Activated naive CD8-positive, alpha-beta T cell treated with anti-CD3 and anti-CD28 coated beads, Interleukin-2, amount 10 ng/mL, durations not matched to agents 7 days and 5 days (primary cell): ENCODE results near the gene TBXA2R. TPM values are rescaled to one million over a fixed set of nuclear protein-coding genes. Genes with fewer than 3 reads are reported as not detected.

Experiments
- ATAC-seq: fragments of 150-1000 bp; cut with Tn5 transposase; one replicate; pipeline ENCODE4 v1.10.0; 2021; ENCODE audit warnings: low read depth, moderate library complexity
- POLR2A ChIA-PET: fragments of 350-600 bp; sonication (Branson Sonifier 250); formaldehyde crosslinking; loops from one replicate; lab custom pipeline; 2021; ENCODE audit warnings: antibody characterized with exemption; lab: Charles Lee
- DNase-seq: peaks from one replicate; pipeline ENCODE4 v3.0.0; 2021
- H3K27ac Mint-ChIP-seq: one replicate; pipeline ENCODE4 v1.8.0; 2022; ENCODE audit warnings: mild to moderate bottlenecking, mixed read lengths
- H3K27me3 Mint-ChIP-seq: one replicate; pipeline ENCODE4 v1.8.0; 2022; ENCODE audit warnings: mild to moderate bottlenecking, moderate library complexity, mixed read lengths
- H3K36me3 Mint-ChIP-seq: one replicate; pipeline ENCODE4 v1.8.0; 2021; ENCODE audit warnings: mild to moderate bottlenecking, mixed read lengths
- H3K4me1 Mint-ChIP-seq: one replicate; pipeline ENCODE4 v1.8.0; 2021; ENCODE audit warnings: mixed read lengths
- H3K4me3 Mint-ChIP-seq: one replicate; pipeline ENCODE4 v1.8.0; 2022; ENCODE audit warnings: mild to moderate bottlenecking, moderate library complexity, mixed read lengths
- H3K9me3 Mint-ChIP-seq: one replicate; pipeline ENCODE4 v1.8.0; 2021; ENCODE audit warnings: mixed read lengths
- total RNA-seq, 2 experiments: library from RNA; stranded (reverse); gene quantifications; one replicate each; pipeline ENCODE4 v1.2.3, GENCODE V29; 2021

Gene TBXA2R
- total RNA-seq, 2 experiments from 2014 or later, result 1.7 to 2.1 TPM

DNA sequence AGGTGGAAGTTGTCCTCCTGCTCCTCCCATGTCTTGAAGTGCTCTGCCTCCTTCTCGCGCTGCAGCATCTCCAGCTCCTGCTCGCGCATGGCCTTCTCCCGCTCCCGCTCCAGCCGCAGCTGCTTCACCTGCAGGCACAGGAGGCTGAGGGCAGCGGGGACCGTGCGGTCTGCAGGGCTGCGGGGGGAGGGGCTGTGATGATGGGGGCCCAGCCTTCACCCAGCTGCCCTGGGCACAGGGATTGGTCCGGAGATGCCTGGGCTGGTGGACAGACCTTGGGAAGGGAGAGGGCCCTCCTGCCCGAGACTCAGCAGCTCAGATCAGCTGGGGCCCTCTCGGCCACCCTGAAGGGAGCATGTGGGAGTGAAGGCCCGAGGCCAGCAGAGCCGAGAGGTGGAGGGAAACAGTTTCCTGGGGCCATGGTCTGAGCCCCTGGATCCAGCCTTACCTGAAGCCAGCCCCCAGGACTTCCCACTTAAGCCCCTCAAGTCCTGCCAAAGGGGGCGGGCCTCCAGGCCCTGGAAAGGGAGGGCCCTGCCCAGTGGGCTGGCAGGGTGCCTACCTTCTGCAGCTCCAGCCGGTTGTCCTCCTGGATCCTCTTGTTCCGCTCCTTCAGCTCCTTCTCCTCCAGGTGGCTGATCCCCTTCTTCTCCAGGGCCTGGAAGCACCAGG, 13.6 kb upstream of the TBXA2R start:
- Mint-ChIP-seq H3K36me3 (peaks cover under 1% of the 10 kb centered on the region), H3K4me1 (peaks cover 13% of the 10 kb centered on the region), H3K4me3 (no peak overlapping the region), H3K27ac (no peak overlapping the region), H3K9me3 (no peaks in the 10 kb centered on the region), H3K27me3 (no peaks in the 10 kb centered on the region)
- DNase-seq (no peak), ATAC-seq (no peak)
- POLR2A ChIA-PET, result no interaction called here

DNA sequence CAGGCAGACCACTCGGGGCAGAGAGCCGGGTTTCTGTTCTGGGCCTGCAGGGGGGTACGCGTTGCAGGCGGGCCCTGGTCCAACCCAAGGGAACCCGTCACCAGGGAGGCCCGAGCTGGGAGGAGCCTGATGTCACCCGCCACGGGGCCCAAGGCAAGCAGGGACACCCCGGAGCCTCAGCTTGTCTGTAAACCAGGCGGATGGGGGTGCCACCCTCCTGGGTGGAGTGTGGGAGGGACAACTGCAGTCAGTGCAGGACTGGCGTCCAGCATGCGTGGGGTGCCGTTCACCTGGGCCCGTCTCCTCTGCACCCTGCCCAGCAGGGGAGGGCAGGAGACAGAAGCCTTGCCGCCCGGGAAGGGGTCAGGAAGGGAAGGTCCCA, 12.9 kb upstream of the TBXA2R start:
- H3K27me3 Mint-ChIP-seq, result no peaks in the 10 kb centered on the region
- no peak overlapping the region for H3K4me3 Mint-ChIP-seq
- POLR2A ChIA-PET, result no interaction called here
- H3K9me3 Mint-ChIP-seq, result no peaks in the 10 kb centered on the region
- no peak overlapping the region for H3K27ac Mint-ChIP-seq
- peaks cover 1% of the 10 kb centered on the region for H3K36me3 Mint-ChIP-seq
- DNase-seq (no peak), ATAC-seq (no peak)
- peaks cover 13% of the 10 kb centered on the region for H3K4me1 Mint-ChIP-seq

- DNase-seq, result no peak
- Mint-ChIP-seq H3K27me3 (no peaks in the 10 kb centered on the region), H3K4me3 (no peak overlapping the region), H3K9me3 (no peaks in the 10 kb centered on the region), H3K4me1 (peaks cover 7% of the 10 kb centered on the region), H3K27ac (no peak overlapping the region), H3K36me3 (peaks cover 1% of the 10 kb centered on the region)
- POLR2A ChIA-PET, result no interaction called here
- no peak for ATAC-seq
These were observed 12.3 kb upstream of the TBXA2R start for GRCh38 chr19:3618811-3619630.

DNA sequence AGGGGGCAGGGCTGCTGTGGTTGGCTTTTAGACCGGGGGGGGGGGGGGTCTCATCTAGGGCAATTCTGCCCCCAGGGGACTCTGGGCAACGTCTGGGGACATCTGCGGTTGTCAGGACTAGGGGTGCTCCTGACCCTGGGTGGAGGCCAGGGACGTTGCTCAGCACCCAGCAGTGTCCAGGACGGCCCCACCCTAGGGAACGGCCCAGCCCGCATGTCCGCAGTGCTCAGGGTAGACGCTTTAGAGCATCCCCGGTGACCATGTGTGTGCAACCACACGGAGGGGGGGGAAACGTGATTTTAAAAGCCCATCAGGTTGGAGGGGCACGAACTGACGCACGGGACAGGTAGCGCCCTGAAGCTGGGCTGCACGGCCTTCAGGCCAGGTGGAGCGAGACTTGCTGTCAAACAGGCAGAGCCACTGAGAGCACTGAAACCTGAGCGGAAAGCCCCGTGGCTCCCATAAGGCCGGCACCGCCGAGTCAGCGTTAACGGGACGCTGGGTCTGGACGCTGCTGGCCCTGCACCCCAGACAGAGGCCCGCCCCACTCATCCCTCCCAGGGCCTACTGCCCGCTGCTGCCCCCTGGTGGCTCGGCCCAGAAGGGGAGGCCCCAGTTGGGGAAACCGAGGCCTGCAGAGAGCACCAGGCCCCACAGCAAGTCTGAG, 11.6 kb upstream of the TBXA2R start:
- Mint-ChIP-seq H3K27me3 (no peaks in the 10 kb centered on the region), H3K4me1 (peaks cover 7% of the 10 kb centered on the region), H3K36me3 (peaks cover 1% of the 10 kb centered on the region), H3K9me3 (no peaks in the 10 kb centered on the region), H3K27ac (no peak overlapping the region), H3K4me3 (no peak overlapping the region)
- DNase-seq (peak; percentile 74), ATAC-seq (peak; percentile 48)
- POLR2A ChIA-PET, result no interaction called here

GRCh38 chr19:3617463-3617862, 10.8 kb upstream of the TBXA2R start:
- no peaks in the 10 kb centered on the region for H3K27me3 Mint-ChIP-seq
- peaks cover 1% of the 10 kb centered on the region for H3K36me3 Mint-ChIP-seq
- ATAC-seq (peak; percentile 57), DNase-seq (no peak)
- peak overlapping the region; percentile 13 for H3K4me3 Mint-ChIP-seq
- POLR2A ChIA-PET, result no interaction called here
- peak overlapping the region; percentile 56 for H3K27ac Mint-ChIP-seq
- H3K9me3 Mint-ChIP-seq, result no peaks in the 10 kb centered on the region
- peaks cover 7% of the 10 kb centered on the region for H3K4me1 Mint-ChIP-seq

DNA sequence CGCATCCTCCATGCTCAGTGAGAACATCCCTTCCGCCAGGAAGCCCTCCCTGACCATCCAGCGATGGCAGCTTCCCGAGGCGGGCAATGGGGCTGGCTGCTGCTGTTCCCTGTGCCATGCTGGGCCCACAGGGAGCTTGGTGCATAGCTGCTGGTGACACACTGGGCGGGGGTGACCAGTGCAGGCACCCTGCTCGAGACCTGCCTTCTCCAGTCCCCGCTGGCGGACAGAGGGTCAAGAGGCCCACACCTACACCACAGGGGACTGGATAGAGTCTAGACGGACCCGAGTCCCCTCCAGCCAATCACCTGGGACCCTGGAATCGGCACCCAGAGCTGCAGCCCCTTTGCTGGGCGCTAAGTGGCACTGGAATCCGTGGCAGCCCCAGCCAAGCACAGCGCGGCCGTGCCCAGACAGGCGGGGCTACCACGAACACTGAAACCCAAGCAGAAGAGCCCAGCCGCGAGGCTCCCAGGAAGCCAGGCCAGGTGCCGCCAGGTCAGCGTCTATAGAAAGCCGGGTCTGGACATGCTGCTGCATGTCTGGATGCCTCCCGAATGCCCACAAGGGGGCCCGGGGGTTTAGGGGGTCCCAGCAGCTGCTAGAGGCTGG, 9.0 kb upstream of the TBXA2R start:
- DNase-seq (no peak), ATAC-seq (no peak)
- Mint-ChIP-seq H3K27ac (no peak overlapping the region), H3K36me3 (peaks cover 5% of the 10 kb centered on the region), H3K4me3 (no peak overlapping the region), H3K4me1 (peaks cover 7% of the 10 kb centered on the region), H3K27me3 (no peaks in the 10 kb centered on the region), H3K9me3 (no peaks in the 10 kb centered on the region)
- POLR2A ChIA-PET, result no interaction called here

- ATAC-seq (no peak), DNase-seq (no peak)
- Mint-ChIP-seq H3K9me3 (no peaks in the 10 kb centered on the region), H3K27ac (no peak overlapping the region), H3K4me1 (peaks cover 7% of the 10 kb centered on the region), H3K4me3 (no peak overlapping the region), H3K27me3 (no peaks in the 10 kb centered on the region), H3K36me3 (peaks cover 5% of the 10 kb centered on the region)
- POLR2A ChIA-PET, result no interaction called here
These were observed 8.3 kb upstream of the TBXA2R start for GRCh38 chr19:3614858-3615505.

DNA sequence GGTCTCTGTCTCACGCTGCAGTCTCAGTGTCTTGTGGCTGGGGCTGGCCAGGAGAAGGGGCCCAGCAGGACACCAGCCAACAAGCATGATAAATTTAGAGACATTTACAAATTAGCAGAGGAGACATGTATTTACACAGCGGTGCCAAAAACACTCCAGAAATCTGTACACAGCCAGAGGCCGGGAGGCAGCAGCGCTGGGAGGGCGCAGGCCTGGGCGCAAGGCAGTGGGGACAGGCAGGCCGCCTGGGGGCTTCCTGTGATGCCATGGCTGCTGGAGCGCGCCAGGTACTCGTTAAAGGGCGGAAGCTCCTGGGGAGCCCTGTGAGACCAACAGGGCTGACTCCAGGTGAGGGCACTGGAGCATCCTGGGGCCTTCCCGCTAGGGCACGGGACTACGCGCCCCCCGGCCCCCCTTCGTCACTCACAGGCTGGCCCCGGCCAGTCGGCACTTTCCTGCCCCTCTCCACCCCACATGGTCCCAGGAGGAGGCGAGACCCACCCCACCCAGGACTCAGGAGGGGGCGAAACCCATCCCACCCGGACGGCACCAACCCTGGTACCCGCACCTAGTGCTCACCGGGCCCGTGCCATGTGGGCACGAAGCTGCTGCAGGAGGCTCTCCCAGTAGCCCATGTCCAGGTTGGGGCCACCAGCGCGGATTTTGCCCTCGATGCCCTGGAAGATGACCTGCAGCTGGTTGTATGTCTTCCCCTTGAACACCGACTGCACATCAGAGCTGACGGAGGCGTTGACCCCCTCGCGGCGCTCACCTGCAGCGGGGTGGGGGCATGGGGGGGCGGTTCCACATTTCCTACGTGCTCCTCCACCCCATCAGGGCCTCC, 7.4 kb upstream of the TBXA2R start:
- Mint-ChIP-seq H3K4me3 (no peak overlapping the region), H3K27me3 (no peaks in the 10 kb centered on the region), H3K9me3 (no peaks in the 10 kb centered on the region), H3K4me1 (peaks cover 7% of the 10 kb centered on the region), H3K27ac (no peak overlapping the region), H3K36me3 (peaks cover 5% of the 10 kb centered on the region)
- POLR2A ChIA-PET, result no interaction called here
- ATAC-seq, result no peak
- no peak for DNase-seq

- H3K27me3 Mint-ChIP-seq, result no peaks in the 10 kb centered on the region
- no peak overlapping the region for H3K27ac Mint-ChIP-seq
- ATAC-seq, result no peak
These were observed 6.4 kb upstream of the TBXA2R start for GRCh38 chr19:3612901-3613741.

DNA sequence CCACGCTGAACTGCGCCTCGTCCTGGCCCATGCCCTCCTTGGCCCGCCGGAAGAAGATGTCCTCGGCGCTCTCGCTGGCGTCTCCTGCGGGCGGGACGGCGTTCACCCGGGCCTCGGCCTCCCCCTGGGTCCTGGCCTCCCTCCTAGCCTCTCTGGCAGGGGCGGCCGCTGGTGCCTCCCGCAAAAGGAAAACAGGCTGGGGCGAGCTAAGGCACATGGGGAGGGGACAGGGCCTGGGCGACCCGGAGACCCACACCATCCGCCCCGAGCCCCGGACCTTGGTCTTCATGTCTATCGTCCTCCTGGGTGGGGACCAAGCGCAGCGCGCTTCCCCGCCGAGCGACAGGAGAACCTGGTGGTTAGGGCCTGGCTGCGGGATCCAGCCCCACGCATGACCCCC, 5.7 kb upstream of the TBXA2R start:
- no peak overlapping the region for H3K27ac Mint-ChIP-seq
- ATAC-seq, result no peak
- H3K4me1 Mint-ChIP-seq, result peaks cover 12% of the 10 kb centered on the region
- no peak overlapping the region for H3K4me3 Mint-ChIP-seq
- H3K27me3 Mint-ChIP-seq, result no peaks in the 10 kb centered on the region
- peaks cover 5% of the 10 kb centered on the region for H3K36me3 Mint-ChIP-seq
- no peaks in the 10 kb centered on the region for H3K9me3 Mint-ChIP-seq
- POLR2A ChIA-PET, result interaction anchor here (1.6 kb wide), 1 partner anchor 10 kb away, joined by 3 read pairs; no protein-coding TSS in a partner anchor
- peak; percentile 35 for DNase-seq

More at GRCh38 chr19:3612901-3613741, 6.4 kb upstream of the TBXA2R start:
- peaks cover 5% of the 10 kb centered on the region for H3K36me3 Mint-ChIP-seq
- no peaks in the 10 kb centered on the region for H3K9me3 Mint-ChIP-seq
- no peak overlapping the region for H3K4me3 Mint-ChIP-seq
- DNase-seq, result no peak
- POLR2A ChIA-PET, result interaction anchor here (1.6 kb wide), 1 partner anchor 11 kb away, joined by 3 read pairs; no protein-coding TSS in a partner anchor
- H3K4me1 Mint-ChIP-seq, result peaks cover 10% of the 10 kb centered on the region

- ATAC-seq, result no peak
- Mint-ChIP-seq H3K36me3 (peaks cover 5% of the 10 kb centered on the region), H3K27ac (no peak overlapping the region), H3K4me1 (peaks cover 10% of the 10 kb centered on the region), H3K27me3 (no peaks in the 10 kb centered on the region), H3K9me3 (no peaks in the 10 kb centered on the region), H3K4me3 (no peak overlapping the region)
- POLR2A ChIA-PET, result interaction anchor here (1.6 kb wide), 1 partner anchor 10 kb away, joined by 3 read pairs; no protein-coding TSS in a partner anchor
- DNase-seq, result no peak
These were observed 5.2 kb upstream of the TBXA2R start for GRCh38 chr19:3611841-3612240.
